Hematopoietic multipotent progenitor cell treated with erythropoietin and hydrocortisone succinate and interleukin-3 and kit ligand, for 6 days (in vitro differentiated cells): ENCODE results near the gene ABHD4.
"Not testable (repeated sequence)": the region's sequence is repeated elsewhere in the genome, so short reads cannot be mapped to it uniquely, and the experiment has no call there.

Source experiments
- DNase-seq: peaks from one replicate; pipeline ENCODE4 v3.0.0-alpha.2; 2015

Gene ABHD4, protein sequence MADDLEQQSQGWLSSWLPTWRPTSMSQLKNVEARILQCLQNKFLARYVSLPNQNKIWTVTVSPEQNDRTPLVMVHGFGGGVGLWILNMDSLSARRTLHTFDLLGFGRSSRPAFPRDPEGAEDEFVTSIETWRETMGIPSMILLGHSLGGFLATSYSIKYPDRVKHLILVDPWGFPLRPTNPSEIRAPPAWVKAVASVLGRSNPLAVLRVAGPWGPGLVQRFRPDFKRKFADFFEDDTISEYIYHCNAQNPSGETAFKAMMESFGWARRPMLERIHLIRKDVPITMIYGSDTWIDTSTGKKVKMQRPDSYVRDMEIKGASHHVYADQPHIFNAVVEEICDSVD

DNA sequence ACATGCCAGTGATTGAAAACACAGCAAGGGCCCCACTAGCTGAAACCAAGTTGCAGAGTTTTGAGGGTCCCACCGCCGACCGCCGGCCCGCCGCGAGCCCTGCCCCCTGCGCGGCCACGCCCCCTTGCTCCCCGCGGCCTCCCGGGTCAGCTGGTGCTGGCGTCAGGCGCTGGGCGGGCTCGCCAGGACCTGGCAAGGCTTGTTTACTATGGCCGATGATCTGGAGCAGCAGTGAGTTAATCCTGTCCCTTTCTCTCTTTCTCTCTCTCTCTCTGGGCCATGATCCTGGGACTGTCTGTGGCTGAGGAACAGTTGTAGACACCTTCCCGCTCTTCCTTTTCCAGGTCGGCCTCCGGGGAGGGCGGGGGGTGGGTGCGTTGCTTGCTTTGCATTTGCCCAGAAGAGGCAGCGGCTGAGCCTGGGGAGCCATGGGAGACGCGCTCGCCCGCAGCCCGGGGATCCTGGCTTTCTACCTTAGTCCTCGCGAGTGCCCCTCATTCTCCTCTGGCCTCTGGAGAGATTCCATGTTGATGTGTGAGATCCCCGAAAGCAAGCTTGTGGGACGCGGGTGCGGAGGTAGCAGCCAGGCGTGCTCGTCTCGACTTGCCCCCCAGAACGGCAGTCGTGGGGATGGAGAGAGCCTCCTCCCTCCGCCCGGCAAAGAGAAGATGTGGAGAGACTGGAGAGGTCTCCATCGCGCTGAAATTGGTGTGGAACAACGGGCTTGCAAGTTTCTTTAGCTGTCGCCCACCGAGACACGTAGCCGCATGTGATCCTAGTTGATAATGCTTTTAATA, at the start of gene ABHD4:
ABHD4 (plus strand) TSS at position 202 of the 797 bp plus-strand sequence; CDS start at position 209, 7 bp downstream.
- peak; percentile 82 for DNase-seq

DNA sequence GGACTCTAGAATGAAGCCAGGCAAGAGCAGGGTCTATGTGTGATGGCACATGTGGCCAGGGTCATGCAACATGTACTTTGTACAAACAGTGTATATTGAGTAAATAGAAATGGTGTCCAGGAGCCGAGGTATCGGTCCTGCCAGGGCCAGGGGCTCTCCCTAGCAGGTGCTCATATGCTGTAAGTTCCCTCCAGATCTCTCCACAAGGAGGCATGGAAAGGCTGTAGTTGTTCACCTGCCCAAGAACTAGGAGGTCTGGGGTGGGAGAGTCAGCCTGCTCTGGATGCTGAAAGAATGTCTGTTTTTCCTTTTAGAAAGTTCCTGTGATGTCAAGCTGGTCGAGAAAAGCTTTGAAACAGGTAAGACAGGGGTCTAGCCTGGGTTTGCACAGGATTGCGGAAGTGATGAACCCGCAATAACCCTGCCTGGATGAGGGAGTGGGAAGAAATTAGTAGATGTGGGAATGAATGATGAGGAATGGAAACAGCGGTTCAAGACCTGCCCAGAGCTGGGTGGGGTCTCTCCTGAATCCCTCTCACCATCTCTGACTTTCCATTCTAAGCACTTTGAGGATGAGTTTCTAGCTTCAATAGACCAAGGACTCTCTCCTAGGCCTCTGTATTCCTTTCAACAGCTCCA, 48.7 kb upstream of the ABHD4 start:
- DNase-seq = no peak

DNA sequence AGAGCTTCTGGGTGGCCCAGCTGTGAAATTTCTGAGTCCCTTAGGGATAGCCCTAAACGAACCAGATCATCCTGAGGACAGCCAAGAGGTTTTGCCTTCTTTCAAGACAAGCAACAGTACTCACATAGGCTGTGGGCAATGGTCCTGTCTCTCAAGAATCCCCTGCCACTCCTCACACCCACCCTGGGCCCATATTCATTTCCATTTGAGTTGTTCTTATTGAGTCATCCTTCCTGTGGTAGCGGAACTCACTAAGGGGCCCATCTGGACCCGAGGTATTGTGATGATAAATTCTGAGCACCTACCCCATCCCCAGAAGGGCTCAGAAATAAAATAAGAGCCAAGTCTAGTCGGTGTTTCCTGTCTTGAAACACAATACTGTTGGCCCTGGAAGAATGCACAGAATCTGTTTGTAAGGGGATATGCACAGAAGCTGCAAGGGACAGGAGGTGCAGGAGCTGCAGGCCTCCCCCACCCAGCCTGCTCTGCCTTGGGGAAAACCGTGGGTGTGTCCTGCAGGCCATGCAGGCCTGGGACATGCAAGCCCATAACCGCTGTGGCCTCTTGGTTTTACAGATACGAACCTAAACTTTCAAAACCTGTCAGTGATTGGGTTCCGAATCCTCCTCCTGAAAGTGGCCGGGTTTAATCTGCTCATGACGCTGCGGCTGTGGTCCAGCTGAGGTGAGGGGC, 48.0 kb upstream of the ABHD4 start:
- DNase-seq = no peak

DNA sequence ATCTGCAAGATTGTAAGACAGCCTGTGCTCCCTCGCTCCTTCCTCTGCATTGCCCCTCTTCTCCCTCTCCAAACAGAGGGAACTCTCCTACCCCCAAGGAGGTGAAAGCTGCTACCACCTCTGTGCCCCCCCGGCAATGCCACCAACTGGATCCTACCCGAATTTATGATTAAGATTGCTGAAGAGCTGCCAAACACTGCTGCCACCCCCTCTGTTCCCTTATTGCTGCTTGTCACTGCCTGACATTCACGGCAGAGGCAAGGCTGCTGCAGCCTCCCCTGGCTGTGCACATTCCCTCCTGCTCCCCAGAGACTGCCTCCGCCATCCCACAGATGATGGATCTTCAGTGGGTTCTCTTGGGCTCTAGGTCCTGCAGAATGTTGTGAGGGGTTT, 46.5 kb upstream of the ABHD4 start:
- DNase-seq = no peak

DNA sequence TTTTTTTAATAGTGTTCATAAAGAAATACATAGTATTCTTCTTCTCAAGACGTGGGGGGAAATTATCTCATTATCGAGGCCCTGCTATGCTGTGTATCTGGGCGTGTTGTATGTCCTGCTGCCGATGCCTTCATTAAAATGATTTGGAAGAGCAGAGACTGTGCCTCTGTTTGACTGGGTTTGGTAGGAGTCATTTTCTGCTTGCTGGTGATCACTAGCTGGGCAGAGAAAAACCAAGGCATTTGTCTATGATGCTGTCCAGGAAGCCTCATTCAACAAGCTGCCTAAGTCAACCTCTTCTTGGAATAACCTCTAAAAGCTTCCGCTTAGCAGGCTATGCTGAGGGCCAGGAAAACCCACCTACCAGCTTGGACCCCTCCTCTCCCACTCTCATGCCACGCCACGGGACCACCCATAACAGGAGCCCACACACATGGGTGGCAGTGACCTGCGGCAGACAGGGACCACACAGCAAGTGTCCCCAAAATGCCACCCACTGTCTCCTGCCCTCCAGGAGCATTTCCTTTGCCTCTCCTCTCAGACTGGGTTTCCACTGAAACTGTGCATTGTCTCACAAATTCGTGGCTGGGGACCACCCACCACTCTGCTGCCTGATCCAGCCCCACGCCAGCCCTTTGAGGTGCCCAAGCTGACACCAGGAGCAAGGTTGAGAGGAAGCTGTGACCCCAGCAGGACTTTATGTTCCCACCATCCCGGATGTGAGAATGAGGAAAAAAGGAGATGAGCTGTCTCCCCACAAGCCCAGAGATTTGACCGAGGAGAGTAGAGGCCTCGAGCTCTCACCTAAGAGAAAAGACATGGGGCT, 45.9 kb upstream of the ABHD4 start:
- no peak for DNase-seq

DNA sequence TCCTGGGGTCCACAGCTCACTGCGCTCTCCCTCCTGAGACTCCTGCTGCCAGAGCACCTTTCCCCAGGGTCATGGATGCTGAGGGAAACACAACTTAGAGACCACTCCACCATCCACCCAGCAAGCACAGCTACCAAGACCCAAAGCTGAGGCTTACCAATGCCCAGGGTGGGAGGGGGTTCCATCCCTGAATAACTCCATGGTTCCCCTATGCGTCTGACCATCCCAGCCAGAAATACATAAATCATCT, 45.3 kb upstream of the ABHD4 start:
- DNase-seq = no peak

DNA sequence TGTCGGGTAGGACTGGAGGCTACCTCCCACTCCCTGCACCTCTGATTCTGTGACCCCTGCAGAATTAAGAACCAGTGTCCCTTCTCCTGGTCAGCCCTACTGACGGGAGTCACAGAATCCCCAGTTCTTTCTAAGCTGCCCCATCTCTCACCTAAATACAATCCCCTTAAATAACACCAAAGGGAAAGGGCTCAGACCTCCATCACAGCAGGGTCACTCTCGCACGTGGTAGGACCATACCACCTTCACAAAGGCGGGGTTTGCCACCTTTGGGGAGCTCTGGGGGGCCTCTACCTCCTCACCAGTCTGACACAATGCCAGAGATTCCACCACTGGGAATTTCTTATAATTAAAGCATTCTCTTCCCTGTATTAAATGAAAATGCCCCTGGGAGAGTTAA, 44.7 kb upstream of the ABHD4 start:
- no peak for DNase-seq

DNA sequence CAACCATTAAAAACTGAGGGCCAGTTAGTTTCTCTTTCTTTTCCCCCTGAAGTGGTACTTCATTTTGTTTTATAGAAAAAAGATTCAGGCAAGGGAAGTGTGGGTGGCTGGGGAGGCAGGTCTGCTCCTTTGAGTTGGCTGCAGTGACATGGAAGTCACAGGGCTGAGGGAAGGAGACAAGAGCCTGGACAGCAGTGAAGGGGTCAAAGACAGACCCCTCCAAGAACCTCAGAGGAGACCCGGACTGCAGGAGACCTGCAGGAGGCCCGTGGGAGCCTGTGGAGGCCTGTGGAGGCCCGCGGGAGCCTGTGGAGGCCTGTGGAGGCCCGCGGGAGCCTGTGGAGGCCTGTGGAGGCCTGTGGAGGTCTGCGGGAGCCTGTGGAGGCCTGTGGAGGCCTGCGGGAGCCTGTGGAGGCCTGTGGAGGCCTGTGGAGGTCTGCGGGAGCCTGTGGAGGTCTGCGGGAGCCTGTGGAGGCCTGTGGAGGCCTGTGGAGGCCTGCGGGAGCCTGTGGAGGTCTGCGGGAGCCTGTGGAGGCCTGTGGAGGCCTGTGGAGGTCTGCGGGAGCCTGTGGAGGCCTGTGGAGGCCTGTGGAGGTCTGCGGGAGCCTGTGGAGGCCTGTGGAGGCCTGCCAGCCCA, 44.1 kb upstream of the ABHD4 start:
- DNase-seq = not testable (repeated sequence)

DNA sequence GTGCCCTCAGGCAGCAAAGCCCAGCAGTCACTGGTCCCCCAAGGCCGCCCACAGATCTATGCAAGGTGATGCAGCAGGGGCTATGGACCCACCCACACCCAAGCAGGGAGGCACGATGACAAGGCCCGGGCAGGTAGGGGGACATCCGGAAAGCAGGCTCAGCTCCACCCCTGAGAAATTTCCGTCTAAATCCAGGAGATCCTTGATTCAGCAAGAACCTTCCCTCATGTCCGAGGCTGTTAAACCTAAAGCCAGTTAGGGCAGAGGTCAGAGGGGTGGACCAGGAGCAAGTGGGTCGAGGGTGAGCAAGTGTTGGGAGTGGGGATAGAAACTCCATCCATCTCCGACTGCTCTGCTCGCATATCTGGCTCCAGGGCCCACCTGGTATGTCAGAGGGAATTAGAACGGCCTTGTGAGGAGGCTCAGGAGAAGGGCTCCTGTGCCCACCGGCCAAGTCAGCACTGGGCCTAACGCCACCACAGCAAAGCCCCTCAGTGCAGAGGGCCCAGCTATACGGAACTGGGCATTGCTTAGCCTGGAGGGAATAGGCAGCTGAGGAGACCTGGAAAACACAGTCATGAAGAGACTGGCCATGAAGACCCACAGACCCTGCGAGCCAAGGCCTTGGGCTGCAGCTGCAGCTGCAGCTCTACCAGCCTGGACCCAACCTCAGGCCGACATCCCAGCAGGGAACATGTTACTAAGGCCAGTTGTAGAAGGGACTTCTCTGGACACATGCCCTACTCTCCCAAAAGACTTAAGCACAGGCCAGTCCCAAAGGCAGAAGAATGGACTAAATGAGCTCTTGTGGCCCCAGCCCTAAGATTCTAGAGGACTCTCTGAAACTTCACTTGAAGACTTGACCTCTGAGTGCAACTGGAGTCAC, 43.4 kb upstream of the ABHD4 start:
- DNase-seq = no peak

DNA sequence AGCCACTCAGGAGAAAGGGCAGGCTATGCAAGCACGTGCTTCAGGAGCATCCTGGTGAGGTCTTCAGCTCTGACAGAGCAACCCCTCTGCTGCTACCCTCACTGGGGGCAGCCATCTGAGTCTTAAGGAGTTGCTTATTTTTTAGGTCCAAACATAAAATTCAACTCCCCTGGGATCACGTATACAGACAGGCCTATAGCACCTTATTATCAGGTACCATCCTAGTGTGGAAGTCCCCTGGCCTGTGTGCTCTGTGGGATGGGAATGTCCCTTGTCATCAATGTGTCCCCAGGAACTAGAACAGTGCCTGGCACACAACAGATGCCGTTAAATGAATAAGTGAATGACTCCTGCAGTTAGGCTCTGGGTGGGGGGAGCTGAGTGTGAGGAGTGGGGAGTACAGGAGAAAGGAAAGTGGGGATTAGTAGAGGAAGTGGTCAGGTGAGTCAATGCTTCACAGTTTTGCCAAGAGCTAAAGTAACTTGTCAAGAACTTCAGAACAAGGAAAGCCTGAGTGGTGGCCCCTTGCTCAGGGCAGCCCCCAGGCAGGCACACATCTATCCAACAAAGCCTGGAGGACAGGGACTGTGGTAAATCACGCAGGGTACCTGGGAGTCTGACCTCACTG, 42.6 kb upstream of the ABHD4 start:
- DNase-seq = no peak

DNA sequence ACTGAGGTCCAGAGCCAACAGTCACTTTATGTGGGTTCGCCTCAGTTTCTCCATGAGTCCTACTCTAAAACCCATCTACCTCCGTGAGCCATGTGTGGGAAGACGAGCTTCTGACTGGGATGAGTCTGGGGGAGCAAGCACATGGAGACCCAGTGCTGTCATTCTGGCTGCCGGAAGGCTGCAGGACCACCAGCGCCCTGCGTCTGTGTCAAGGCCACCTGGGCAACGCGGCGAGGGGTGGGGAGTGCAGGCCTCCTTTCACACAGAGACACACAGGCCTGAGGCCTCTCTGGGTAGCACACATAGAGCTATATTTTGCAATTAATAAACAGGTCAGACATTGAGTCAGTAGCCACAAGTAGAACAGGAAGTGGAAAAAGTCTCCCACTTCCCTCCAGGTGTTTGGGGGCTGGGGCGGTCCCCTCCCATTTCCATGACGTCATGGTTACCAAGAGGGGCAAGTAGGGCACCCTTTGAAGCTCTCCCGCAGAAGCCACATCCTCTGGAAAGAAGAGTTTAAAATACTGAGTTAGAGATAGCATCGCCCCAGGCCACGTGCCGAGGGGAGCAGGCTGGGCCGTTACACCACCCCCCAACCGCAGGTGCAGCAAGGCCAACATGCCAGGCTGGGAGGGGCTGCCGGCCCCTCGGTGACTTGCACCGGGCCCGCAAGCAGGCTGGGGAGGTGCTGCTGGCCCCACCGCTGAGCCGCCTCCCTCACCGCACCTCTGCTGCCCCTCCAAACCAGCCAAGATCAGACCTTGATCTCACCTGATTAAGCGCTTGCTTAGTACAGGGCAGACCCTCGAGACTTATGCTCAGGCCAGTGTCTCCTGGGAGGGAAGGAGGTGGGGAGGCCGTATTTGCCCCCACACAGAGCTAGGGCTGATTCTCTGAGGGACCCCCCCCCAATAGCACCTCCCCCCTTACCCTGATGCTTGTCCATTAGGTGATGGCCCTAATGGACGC, 41.8 kb upstream of the ABHD4 start:
- peak; percentile 97 for DNase-seq

DNA sequence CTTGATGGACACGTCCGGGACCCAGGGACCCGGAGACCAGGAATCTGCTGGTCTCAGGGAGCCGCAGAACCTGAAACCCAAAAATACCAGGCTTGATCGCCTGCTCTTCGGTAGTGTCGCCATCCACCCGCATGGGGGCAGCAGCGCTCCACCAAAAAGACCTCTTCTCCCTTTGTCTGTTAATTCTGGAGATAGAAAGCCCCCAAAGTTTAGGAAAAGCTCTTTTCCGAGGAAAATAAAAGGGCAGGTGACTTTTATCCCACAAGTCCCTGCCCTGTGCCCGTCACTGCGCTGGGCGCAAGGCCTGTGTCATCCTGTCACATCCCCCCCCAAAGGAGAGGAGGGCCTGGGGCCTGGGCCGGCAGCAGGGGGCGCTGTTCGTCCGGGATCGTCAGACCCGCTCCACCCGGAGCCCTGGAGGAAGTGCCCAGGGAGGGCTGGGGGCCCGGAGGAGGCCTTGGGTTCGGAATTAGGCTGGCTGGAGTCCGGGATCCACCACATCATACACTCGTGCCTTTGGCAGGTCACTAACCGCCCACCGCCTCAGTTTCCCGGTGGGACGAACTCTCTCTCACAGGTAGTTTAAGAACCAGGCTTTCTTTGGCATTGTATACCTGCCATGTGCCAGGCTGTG, 41.0 kb upstream of the ABHD4 start:
- peak; percentile 90 for DNase-seq

DNA sequence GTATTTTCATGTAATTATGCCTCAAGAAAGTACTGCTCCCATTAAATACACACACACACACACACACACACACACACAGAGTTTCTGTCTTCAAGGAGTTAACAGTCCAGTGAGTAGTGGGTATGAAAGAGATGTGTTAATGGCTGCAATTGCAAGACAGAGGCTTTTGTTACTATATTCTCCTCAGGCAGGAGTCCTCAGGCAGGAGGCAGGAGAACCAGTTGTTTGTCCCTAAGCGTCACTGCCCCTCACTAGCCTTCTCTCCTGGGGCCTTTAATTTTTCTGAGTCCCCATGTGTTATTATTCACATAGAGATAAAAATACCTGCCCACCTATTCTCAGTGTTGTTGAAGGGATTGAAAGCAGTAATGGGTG, 40.3 kb upstream of the ABHD4 start:
- DNase-seq = no peak

DNA sequence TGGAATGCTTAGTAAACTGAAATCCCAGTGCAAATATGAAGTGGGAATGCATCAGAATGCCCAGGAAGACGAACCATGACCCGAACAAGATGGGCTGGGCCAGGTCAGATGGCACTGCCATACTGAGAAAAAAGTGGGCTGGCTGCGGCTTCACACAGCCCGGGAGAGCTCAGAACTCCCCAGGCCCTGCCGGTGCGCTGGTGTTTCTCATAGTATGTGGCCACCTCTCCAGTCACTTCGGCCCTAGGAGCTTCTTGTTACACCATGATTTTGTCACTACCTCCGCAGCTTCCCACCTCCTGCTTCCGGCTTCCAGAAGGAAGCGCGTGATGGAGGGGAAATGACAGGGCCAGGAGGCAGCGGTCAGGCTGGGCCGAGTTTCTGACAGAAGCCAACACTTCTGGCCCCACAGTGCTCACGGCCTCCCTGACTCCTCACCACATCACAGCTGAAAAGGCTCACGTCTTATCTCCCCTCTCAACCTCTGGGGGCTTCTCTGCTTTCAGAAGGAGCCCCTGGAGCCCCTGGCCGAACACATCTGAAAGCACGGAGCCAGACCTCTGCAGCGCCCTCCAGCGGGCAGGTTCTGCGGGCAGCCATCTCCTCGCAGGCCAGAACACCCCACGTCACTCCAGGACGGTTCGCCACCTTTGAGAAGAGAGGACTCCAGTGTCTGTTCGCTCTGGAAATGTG, 39.7 kb upstream of the ABHD4 start:
- no peak for DNase-seq

DNA sequence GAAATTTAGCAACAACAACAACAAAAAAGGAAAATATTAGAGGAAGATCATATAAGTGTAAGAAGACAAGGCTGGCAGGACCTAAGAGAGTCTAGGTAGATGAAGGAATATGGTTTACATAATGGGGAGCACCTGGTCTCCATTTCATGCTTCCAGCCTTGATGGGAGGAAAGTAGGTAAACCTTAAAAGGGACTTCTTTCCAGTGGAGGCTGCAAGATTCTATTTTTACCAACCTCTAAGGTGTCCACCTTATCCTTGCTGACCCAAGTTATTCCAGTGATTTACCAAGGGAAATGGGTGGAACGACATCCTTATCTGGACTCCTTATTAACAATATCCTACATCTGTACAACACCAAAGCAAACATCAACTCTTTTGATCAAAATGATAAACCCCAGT, 39.1 kb upstream of the ABHD4 start:
- no peak for DNase-seq

DNA sequence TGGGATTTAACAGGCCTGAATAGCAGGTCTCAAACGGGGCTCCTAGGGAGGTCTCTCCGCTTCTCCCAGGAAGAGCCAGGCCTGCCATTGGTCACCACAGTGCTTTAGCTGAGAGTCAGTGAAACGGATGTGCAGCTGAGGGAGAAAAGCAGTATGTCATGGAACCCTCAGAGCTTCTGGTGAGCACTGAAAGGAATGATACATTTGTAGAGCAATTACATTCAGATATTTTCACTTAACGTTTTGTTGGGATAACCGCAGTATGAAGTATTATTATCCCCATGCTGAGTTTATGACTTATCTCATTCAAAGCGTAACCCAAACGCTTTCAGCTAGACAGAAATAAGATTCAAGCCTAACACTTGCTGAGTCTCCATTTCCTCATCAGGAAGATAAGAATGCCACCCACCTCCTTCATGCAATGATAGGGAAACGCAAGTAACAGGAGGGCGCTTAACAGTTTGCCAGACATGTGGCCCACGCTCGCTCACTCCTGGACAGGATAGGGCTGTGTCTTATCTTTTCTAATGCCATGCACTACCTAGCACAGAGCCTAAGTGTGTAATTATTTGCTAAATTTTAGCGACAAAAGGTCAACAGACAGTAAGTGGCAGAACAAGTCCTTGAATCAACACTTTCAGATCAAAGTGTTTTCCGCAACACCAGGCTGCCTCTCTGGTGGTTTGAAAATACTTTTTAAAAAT, 37.3 kb upstream of the ABHD4 start:
- peak; percentile 94 for DNase-seq

DNA sequence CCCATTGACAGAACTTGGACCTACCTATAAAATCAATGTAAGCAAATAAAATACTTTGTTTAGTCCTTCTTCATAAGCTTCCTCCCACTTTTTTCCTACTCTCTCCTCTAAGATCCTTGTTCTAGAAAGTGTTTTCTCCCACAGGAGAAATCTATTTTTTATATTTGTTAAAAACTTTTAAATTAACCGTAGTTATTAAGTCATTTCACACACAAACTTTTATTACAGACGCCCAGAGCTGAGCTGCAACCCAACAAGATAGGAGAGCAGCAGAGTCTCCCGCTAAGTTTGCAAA, 36.8 kb upstream of the ABHD4 start:
- DNase-seq = no peak
